ENCODE measurements around the gene RFC5. TPM values are rescaled to one million over a fixed set of nuclear protein-coding genes. Genes with fewer than 3 reads are reported as not detected.
A peak's percentile ranks its signal among the peaks of the same experiment; 100 is the strongest.

Gene RFC5
- total and polyA plus RNA-seq, 10 of the 15 experiments (the other 5 are each of a cell fraction or from before 2014, with no cell fraction given): 30.9 to 73.3 (median 53.5) TPM

DNA sequence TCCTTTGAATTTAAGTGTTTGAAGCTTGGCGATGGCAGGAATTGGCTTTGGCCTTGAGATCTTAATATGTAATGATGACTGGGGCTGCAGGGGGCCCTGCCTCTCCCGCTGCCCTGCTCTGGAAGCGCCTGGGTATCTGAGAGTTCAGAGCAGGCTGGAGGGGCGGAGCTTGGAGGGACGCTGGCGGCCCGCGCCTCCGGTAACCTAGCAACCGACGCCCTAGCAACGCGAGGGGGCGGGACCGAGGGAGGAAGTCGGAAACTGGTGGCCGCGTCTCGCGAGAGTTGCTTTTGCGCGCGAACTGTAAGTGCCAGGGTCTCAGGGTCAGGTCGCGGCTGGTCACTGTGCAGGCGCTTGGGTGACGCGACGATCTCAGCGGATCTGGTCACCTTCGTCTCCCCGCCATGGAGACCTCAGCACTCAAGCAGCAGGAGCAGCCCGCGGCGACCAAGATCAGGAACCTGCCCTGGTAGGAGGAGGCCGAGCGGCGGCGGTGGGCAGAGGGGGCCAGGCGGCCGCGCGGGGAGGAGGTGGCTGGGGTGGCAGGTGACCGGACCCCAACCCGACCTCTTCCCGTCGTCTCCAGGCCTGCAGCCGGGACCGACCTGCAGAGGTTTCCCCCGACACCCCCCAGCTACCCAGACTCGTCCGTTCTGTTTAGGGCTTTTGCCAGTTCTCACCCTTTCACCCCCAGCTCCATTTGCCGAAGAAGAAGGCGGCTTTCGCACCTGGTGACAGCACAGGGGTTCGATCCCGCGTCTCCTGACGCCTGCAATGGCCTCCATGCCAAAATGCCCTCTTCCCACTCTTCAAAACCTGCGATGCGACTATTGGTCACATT lies at the start of gene RFC5 (continued):
- peak; percentile 100 for TF ChIP-seq MXI1 (IDR thresholded peaks at IDR 0.05; ENCODE audit: low read depth, low read length)

DNA sequence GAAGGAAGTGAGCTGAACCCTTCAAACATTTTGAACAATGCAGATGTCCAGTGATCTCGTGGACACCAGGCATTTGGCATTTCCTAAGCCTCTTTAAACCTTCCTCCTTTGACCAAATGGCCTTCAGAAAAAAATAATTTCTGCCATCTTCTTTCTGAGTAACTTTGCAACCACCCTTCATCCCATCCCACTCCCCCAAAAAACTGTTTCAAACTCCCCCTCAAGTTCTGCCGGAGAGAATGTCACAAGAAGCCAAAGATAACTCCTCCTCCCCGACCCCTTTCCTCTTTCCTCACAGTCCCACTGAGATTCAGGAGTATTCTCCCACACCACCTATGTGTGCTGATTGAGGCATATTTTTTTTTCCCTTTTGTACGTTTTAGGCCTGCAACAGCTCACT lies 49.5 kb upstream of the RFC5 start:
- H4K20me1 ChIP-seq (ENCODE audit: control insufficient read depth, insufficient read depth): no peaks in the 10 kb centered on the region
- 25% methylated on average over 4 of the region's 4 CpGs for WGBS (ENCODE audit: insufficient coverage, insufficient replicate concordance, low lambda C conversion rate, missing lambda C conversion rate)
- TF ChIP-seq ZNF24 (IDR thresholded peaks at IDR 0.05): no peak
- TF ChIP-seq FOXK2 (IDR thresholded peaks at IDR 0.05): no peak
- TF ChIP-seq PAX5 (IDR thresholded peaks at IDR 0.05; ENCODE audit: borderline replicate concordance, low read depth, low read length): no peak
- TF ChIP-seq SIN3A (IDR thresholded peaks at IDR 0.05; ENCODE audit: low read depth, low read length): no peak
- TF ChIP-seq, protein P1, sequence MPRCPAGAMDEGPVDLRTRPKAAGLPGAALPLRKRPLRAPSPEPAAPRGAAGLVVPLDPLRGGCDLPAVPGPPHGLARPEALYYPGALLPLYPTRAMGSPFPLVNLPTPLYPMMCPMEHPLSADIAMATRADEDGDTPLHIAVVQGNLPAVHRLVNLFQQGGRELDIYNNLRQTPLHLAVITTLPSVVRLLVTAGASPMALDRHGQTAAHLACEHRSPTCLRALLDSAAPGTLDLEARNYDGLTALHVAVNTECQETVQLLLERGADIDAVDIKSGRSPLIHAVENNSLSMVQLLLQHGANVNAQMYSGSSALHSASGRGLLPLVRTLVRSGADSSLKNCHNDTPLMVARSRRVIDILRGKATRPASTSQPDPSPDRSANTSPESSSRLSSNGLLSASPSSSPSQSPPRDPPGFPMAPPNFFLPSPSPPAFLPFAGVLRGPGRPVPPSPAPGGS (IDR thresholded peaks at IDR 0.05; ENCODE audit: borderline replicate concordance, insufficient read depth, low read depth, low read length, poor library complexity, severe bottlenecking): no peak
- TF ChIP-seq JUNB (IDR thresholded peaks at IDR 0.05): no peak
- no peak for TF ChIP-seq PML (IDR thresholded peaks at IDR 0.05; ENCODE audit: low read length)
- TF ChIP-seq, protein P2, sequence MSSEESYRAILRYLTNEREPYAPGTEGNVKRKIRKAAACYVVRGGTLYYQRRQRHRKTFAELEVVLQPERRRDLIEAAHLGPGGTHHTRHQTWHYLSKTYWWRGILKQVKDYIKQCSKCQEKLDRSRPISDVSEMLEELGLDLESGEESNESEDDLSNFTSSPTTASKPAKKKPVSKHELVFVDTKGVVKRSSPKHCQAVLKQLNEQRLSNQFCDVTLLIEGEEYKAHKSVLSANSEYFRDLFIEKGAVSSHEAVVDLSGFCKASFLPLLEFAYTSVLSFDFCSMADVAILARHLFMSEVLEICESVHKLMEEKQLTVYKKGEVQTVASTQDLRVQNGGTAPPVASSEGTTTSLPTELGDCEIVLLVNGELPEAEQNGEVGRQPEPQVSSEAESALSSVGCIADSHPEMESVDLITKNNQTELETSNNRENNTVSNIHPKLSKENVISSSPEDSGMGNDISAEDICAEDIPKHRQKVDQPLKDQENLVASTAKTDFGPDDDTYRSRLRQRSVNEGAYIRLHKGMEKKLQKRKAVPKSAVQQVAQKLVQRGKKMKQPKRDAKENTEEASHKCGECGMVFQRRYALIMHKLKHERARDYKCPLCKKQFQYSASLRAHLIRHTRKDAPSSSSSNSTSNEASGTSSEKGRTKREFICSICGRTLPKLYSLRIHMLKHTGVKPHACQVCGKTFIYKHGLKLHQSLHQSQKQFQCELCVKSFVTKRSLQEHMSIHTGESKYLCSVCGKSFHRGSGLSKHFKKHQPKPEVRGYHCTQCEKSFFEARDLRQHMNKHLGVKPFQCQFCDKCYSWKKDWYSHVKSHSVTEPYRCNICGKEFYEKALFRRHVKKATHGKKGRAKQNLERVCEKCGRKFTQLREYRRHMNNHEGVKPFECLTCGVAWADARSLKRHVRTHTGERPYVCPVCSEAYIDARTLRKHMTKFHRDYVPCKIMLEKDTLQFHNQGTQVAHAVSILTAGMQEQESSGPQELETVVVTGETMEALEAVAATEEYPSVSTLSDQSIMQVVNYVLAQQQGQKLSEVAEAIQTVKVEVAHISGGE (CRISPR knock-in tag; IDR thresholded peaks at IDR 0.05): no peak
- TF ChIP-seq NFYA (IDR thresholded peaks at IDR 0.05; ENCODE audit: borderline replicate concordance, low read depth, low read length): no peak
- no peak for TF ChIP-seq NRF1 (conservative IDR thresholded peaks at IDR 0.05; ENCODE audit: low read depth, low read length)
- TF ChIP-seq HDAC6 (IDR thresholded peaks at IDR 0.05; ENCODE audit: unreplicated experiment): no peak
- TF ChIP-seq YBX1 (IDR thresholded peaks at IDR 0.05): no peak
- RAD21 ChIA-PET (ENCODE audit: unreplicated experiment): no interaction called here
- no peaks in the 10 kb centered on the region for H3K79me2 ChIP-seq (ENCODE audit: control insufficient read depth, insufficient read depth, low read length)
- no peak overlapping the region for H2AFZ ChIP-seq (ENCODE audit: control insufficient read depth, low read depth, low read length)
- no peaks in the 10 kb centered on the region for H3K36me3 ChIP-seq (ENCODE audit: control insufficient read depth in 2 of 2, insufficient read depth in 2 of 2, low read length in 1 of 2)
- intact Hi-C loops (cut with micrococcal nuclease; ENCODE audit: unreplicated experiment) (no loop called here), in situ Hi-C loops (cut with MboI) (no loop called here)
- H3K27ac ChIP-seq (ENCODE audit: control insufficient read depth, insufficient read depth): no peak overlapping the region
- ATAC-seq (no peak), FAIRE-seq (no peak), DNase-seq (ENCODE audit: low read depth, low spot score) (no peak)
- H3K4me3 ChIP-seq: no peak overlapping the region
- H3K4me2 ChIP-seq (ENCODE audit: control insufficient read depth, insufficient read depth): no peak overlapping the region
- POLR2A ChIA-PET: no interaction called here
- peaks cover 0 to 6% of the 10 kb centered on the region in 2 experiments; a peak in 2 of 4 replicates for H3K27me3 ChIP-seq (replicated peaks in 1 of 2; ENCODE audit: control insufficient read depth in 2 of 2, insufficient read depth in 2 of 2, low read length in 1 of 2)
- no peaks in the 10 kb centered on the region; the same call in 1 of the 2 replicates for H3K4me1 ChIP-seq (ENCODE audit: control insufficient read depth, insufficient read depth, low read length)
- peaks cover 2% of the 10 kb centered on the region; the same call in 2 of the 3 replicates for H3K9me3 ChIP-seq (replicated peaks; ENCODE audit: control insufficient read depth, insufficient read depth, low read length)
- no TSS peak for BruUV-seq (replicated peaks)
- SMC1A ChIA-PET (ENCODE audit: uncharacterized antibody, unreplicated experiment): no interaction called here
- CTCF ChIA-PET: interaction anchor here (1.3 kb wide), 1 partner anchor 37 kb away, joined by 3 read pairs; no protein-coding TSS in a partner anchor
- no peak overlapping the region for H3K9ac ChIP-seq (ENCODE audit: control insufficient read depth, insufficient read depth, low read length)

All from GM12878 (cell line).